ENCODE results near the gene ADCY9.
"Not testable (repeated sequence)": the region's sequence is repeated elsewhere in the genome, so short reads cannot be mapped to it uniquely, and the experiment has no call there.

ADCY9 gene

DNA sequence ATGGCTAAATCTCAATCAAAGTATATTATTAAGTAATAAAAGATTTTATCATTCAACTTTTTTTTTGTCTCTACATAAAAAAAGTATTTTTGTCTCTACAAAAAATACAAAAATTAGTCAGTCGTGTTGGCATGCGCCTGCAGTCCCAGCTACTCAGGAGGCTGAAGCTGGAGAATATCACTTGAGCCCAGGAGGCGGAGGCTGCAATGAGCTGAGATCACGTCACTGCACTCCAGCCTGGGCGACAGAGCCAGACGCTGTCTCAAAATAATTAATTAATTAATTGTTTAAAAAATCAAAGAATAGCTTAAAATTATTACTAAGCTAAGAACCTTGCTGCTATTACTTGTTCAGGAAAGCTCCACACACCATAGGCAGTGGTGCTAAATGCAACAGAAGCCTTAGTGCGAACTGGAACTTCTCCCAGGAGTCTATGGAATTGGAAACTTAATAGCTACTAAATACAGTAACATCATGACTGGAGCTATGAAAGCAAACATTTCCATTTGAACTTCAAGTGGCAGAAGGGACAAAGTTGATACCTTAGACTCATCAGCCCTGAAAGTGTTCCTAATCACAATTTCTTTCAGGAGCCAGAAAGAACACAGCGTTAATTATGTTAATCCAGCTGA lies 22.6 kb downstream of the ADCY9 start:
- no peak for DNase-seq (ENCODE audit: low spot score)

- DNase-seq (ENCODE audit: low spot score) = no peak
Observed at GRCh38 chr16:4092547-4093265, 23.5 kb downstream of the ADCY9 start.

GRCh38 chr16:4091240-4092012 lies 24.8 kb downstream of the ADCY9 start:
- DNase-seq (ENCODE audit: low spot score) = no peak

- DNase-seq (ENCODE audit: low spot score) = no peak
Observed at GRCh38 chr16:4090351-4090851, 25.8 kb downstream of the ADCY9 start.

GRCh38 chr16:4089811-4090301 lies 26.4 kb downstream of the ADCY9 start:
- no peak for DNase-seq (ENCODE audit: low spot score)

GRCh38 chr16:4089251-4089810 lies 26.9 kb downstream of the ADCY9 start:
- no peak for DNase-seq (ENCODE audit: low spot score)

DNA sequence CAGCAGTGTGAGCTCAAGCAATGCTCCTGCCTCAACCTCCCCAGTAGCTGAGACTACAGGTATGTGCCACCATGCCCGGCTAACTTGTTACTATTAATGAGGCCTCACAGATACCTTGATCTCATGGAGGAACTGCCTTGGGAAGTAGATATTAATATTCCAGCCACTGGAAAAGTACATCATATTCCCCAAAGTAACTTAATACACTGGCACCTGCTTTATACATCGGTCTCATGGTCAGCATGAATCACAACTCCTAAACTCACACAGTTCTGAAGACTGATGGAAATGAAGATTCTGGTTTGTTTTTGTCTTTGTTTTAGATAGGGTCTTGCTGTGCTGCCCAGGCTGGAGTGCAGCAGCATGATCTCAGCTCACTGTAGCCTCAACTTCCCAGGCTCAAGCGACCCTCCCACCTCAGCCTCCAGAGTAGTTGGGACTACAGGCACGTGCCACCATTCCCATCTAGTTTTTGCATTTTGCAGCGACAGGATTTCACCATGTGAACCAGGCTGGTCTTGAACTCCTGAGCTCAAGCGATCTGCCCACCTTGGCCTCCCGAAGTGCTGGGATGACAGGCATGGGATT lies 28.2 kb downstream of the ADCY9 start:
- DNase-seq (ENCODE audit: low spot score) = no peak

DNA sequence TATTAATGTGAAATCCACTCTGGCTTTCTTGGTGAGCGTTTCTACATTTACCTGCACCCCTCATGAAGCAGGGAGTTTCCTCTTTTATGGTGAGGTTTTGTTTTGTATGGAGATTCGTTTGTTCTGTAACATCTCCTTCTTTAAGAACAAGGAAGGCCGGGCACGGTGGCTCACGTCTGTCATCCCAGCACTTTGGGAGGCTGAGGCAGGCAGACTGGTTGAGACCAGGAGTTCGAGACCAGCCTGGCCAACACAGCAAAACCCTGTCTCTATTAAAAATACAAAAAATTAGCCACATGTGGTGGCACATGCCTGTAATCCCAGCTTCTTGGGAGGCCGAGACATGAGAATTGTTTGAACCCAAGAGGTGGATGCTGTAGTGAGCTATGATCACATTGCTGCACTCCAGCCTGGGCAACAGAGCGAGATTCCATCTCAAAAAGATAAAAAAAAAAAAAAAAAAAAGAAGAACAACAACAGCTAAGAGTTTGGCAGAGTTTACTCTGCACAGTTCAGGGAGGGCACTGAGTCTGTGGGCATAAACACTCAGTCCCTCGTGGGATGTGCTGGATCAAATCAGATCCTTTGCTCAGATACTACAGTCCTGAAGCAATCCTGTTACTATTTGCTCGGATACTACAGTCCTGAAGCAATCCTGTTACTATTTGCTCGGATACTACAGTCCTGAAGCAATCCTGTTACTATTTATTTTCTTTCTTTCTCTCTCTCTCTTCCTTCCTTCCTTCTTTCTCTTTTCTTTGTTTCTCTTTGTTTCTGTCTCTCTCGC lies 28.9 kb downstream of the ADCY9 start:
- DNase-seq (ENCODE audit: low spot score) = no peak

DNA sequence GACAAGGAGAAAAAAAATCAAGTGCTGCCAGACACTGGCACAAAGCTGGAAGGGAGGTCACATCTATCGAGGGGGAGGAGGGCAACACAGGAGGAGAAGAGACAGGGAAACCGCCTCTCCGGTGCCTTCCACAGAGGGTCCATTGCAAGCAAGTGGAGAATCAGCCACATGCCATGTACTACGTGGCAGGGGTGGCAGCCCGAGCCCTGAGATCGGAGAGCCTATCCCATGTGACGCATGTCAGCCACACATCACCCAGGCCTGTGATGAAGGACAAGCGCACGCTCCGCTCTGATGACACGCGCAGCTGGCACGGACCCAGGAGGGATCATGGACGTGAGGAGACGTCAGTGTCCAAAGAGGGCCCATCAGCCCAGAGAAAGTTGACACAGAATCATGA lies 30.1 kb downstream of the ADCY9 start:
- no peak for DNase-seq (ENCODE audit: low spot score)

DNA sequence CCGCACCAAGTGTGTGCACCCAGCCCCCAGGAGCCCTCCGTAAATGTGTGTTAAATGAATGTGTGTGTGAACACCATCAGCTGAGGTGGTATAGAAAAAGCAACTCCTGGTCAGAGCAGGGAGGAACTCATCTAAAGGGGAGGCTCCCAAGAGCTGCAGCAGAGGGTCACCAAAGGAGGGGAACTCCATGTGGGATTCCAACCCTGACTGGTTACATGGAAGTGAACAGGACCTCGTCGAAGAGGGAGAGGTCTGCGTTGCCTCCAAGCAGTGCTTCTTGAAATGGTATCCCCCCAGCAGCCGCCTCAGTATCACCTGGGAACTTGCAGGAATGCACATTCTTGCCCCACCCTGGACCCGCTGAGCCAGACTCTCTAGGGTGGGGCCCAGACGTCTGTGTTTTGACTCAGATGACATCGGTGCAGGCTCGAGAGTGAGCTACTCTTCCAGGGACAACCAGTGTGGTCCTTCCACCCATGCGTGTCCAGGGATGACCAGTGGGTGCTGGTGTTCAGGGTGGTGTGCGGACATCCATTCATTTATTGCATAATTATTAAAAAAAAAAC lies 30.8 kb downstream of the ADCY9 start:
- DNase-seq (ENCODE audit: low spot score) = no peak

DNA sequence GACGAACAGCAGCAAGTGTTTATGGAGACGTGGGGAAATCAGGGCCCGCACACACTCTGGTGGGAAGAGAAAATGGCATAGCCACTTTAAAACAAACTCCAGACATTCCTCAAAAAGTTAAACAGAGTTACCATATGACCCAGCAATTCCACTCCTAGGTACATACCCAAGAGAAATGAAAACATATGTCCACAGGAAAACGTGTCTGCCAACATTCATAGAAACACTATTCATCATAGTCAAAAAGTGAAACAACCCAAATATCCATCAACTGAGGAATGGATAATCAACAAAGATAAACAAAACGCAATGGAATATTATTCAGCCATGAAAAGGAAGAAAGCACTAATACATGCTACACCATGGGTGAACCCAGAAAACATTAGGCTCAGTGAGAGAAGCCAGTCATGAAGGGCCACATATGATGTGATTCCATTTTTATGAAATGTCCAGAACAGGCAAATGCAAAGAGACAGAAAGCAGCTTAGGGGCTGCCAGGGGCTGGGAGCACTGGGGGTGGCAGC lies 32.8 kb downstream of the ADCY9 start:
- DNase-seq (ENCODE audit: low spot score) = no peak

- no peak for DNase-seq (ENCODE audit: low spot score)
Observed at GRCh38 chr16:4082474-4083044, 33.7 kb downstream of the ADCY9 start.

DNA sequence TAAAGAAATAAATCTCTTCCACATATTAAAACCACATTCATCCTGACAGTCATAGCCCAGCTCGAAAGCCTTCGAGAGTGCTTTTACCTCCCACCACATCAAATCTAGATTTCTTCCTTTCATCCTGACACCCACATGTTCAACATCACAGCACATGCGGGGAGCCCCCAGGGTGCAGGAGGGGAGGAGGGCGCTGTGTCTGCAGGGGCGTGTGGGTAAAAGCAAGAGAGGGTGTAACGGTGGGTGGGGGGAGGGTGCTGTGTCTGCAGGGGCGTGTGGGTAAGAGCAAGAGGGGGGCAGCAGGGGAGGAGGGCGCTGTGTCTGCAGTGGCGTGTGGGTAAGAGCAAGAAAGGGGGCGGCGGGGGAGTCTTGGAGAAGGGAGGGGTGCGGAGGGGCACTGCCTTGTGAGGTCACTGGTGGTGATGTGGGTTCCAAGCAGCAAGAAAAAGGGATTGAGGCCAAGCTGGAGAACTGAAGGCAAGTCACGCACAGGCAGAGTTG lies 34.7 kb downstream of the ADCY9 start:
- no peak for DNase-seq (ENCODE audit: low spot score)

GRCh38 chr16:4081047-4081446 lies 35.2 kb downstream of the ADCY9 start:
- DNase-seq (ENCODE audit: low spot score) = no peak

- no peak for DNase-seq (ENCODE audit: low spot score)
Observed at GRCh38 chr16:4077174-4077649, 39.0 kb downstream of the ADCY9 start.

DNA sequence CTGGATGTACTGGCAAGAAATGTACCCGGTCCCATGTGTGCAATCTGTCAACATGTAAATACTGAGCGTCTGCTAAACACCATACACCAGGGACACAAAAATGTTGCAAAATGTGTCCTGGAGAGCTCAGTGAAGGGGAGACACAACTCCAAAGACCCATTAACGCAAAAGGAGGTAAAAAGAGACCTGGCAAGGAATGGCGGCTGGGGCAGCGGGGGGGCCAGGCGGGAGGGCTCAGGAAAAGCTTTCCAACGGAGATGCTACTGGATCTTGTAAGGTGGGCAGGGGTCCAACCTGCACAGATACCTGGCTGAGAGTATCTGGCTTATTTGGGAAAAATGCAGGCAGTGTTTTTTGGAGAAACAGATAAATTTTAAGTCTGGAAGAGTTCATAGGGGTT lies 40.7 kb downstream of the ADCY9 start:
- no peak for DNase-seq (ENCODE audit: low spot score)

DNA sequence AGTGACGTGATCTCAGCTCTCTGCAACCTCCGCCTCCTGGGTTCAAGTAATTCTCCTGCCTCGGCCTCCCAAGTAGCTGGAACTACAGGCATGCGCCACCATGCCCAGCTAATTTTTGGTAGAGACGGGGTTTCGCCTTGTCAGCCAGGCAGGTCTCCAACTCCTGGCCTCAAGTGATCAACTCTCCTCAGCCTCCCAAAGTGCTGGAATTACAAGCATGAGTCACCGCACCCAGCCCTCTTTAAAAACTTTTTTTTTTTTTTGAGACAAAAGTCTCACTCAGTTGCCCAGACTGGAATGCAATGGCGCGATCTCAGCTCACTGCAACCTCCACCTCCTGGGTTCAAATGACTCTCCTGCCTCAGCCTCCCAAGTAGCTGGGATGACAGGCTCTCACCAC lies 43.1 kb downstream of the ADCY9 start:
- not testable (repeated sequence) for DNase-seq (ENCODE audit: low spot score)

GRCh38 chr16:4071686-4072561 lies 44.3 kb downstream of the ADCY9 start:
- no peak for DNase-seq (ENCODE audit: low spot score)

DNA sequence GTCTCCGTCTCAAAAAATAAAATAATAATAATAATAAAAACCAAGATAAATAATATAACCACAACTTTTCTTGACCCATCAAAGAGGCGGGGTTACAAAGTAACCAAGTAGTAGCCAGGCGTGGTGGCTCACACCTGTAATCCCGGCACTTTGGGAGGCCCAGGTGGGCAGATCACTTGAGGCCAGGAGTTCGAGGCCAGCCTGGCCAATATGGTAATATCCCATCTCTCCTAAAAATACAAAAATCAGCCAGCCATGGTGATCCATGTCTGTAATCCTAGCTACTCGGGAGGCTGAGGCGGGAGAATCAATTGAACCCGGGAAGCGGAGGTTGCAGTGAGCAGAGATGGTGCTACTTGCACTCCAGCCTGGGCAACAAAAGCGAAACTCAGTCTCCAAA lies 45.3 kb downstream of the ADCY9 start:
- DNase-seq (ENCODE audit: low spot score) = no peak

Data from HuH-7.5 (cell line).